Measurements from ENCODE around the gene NAB1. TPM values are rescaled to one million over a fixed set of nuclear protein-coding genes. Genes with fewer than 3 reads are reported as not detected.

NAB1 gene
- total RNA-seq, 1 experiment from 2014 or later: 36.9 TPM

DNA sequence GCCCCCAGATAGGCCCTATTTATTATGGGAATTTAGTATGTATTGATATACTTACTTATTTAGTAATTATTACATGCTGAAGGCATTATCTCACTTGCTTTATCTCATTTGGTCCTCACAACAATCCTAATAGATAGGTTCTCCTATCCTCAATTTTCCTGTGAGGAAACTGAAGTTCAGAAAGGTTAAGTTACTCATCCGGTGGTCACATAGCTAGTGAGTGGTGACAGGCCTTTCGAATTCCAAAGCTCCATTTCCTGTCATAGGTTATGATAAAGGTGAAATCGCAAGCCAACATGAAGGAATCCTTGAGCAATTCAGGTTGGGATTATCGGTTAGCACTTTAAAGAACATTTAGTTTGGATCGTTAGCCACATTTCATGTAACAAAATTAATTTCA is 33.3 kb downstream of the NAB1 start:
- H2BK12ac ChIP-seq (ENCODE audit: insufficient read length, low read depth, low read length): no peak overlapping the region
- no peak overlapping the region for H3K14ac ChIP-seq (ENCODE audit: insufficient read depth, low read length)
- TF ChIP-seq, protein P1, sequence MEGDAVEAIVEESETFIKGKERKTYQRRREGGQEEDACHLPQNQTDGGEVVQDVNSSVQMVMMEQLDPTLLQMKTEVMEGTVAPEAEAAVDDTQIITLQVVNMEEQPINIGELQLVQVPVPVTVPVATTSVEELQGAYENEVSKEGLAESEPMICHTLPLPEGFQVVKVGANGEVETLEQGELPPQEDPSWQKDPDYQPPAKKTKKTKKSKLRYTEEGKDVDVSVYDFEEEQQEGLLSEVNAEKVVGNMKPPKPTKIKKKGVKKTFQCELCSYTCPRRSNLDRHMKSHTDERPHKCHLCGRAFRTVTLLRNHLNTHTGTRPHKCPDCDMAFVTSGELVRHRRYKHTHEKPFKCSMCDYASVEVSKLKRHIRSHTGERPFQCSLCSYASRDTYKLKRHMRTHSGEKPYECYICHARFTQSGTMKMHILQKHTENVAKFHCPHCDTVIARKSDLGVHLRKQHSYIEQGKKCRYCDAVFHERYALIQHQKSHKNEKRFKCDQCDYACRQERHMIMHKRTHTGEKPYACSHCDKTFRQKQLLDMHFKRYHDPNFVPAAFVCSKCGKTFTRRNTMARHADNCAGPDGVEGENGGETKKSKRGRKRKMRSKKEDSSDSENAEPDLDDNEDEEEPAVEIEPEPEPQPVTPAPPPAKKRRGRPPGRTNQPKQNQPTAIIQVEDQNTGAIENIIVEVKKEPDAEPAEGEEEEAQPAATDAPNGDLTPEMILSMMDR (conservative IDR thresholded peaks at IDR 0.05): no peak
- H3K36me3 Mint-ChIP-seq (ENCODE audit: insufficient read depth in 1 of 3, low read depth in 3 of 3): peaks cover 0 to 10% (median 0%) of the 10 kb centered on the region in 3 experiments; a peak in 2 of 7 replicates
- H2AK5ac ChIP-seq (ENCODE audit: insufficient read length, low read length): no peak overlapping the region
- no peaks in the 10 kb centered on the region for H3K79me2 ChIP-seq (ENCODE audit: insufficient read depth, low read length)
- no peak overlapping the region for H4K8ac ChIP-seq (replicated peaks; ENCODE audit: insufficient read length, low read depth, low read length)
- peaks cover 39 to 40% of the 10 kb centered on the region in 2 experiments for H3K4me1 Mint-ChIP-seq
- H2AFZ ChIP-seq (ENCODE audit: low read length): no peak overlapping the region
- H2BK5ac ChIP-seq (ENCODE audit: insufficient read length, low read length): no peak overlapping the region
- H3K79me1 ChIP-seq (ENCODE audit: insufficient read depth, low read depth, low read length, poor library complexity, severe bottlenecking): no peaks in the 10 kb centered on the region
- WGBS (ENCODE audit: extremely low coverage, insufficient read length, low lambda C conversion rate): no CpG with 5 or more reads among the region's 5 CpGs
- H4K20me1 ChIP-seq (ENCODE audit: control insufficient read depth, insufficient read depth, insufficient read length): no peaks in the 10 kb centered on the region
- no peak overlapping the region for H3K4me2 ChIP-seq (ENCODE audit: insufficient read depth, insufficient read length, low read length)
- H3K9me3 Mint-ChIP-seq: no peaks in the 10 kb centered on the region
- no peak overlapping the region for H2BK120ac ChIP-seq (ENCODE audit: low read depth, low read length, poor library complexity, severe bottlenecking)
- H4K91ac ChIP-seq (ENCODE audit: insufficient read length, low read depth, low read length): no peak overlapping the region
- H3K27ac Mint-ChIP-seq: peak overlapping the region in 1 of 3 experiments; percentile 34; a peak in 1 of 7 replicates
- no peaks in the 10 kb centered on the region for H3K9me3 ChIP-seq (ENCODE audit: control insufficient read depth, low read depth, low read length)
- no peak overlapping the region for H3K4me3 Mint-ChIP-seq
- no peak overlapping the region for H3K27ac ChIP-seq (ENCODE audit: insufficient read length, low read depth, low read length)
- DNase-seq: no peak
- H3K23me2 ChIP-seq (ENCODE audit: insufficient read length, low read depth, low read length, poor library complexity, severe bottlenecking): no peaks in the 10 kb centered on the region
- no peaks in the 10 kb centered on the region for H3K27me3 Mint-ChIP-seq (ENCODE audit: low read depth)
- peaks cover 14% of the 10 kb centered on the region; the same call in 1 of the 2 replicates for H3K4me1 ChIP-seq (ENCODE audit: insufficient read depth, low read length)
- H3K9ac ChIP-seq (ENCODE audit: extremely low read depth, insufficient read length, low read length): no peak overlapping the region
- no peak overlapping the region for H4K5ac ChIP-seq (ENCODE audit: insufficient read length, low read depth, low read length)
- no peak overlapping the region for H3T11ph ChIP-seq (ENCODE audit: low read length)
- H3K56ac ChIP-seq (ENCODE audit: insufficient read length, low read depth, low read length): no peak overlapping the region
- H3K23ac ChIP-seq (ENCODE audit: insufficient read length, low read depth, low read length): no peak overlapping the region
- no peak overlapping the region for H2BK20ac ChIP-seq (ENCODE audit: low read depth, low read length, poor library complexity, severe bottlenecking)
- no peak overlapping the region for H2BK15ac ChIP-seq (ENCODE audit: low read depth, low read length)
- no peak overlapping the region for H3K4ac ChIP-seq (ENCODE audit: low read depth, low read length)
- H3K27me3 ChIP-seq (ENCODE audit: insufficient read depth, low read length): no peaks in the 10 kb centered on the region
- H3K18ac ChIP-seq (ENCODE audit: insufficient read length, low read depth, low read length): no peak overlapping the region
